Fibroblast of lung (primary cell): ENCODE data around the gene RABGAP1L. TPM values are rescaled to one million over a fixed set of nuclear protein-coding genes. Genes with fewer than 3 reads are reported as not detected.

Experiments
- DNase-seq, 2 donors: peaks; one replicate each; pipeline versions ENCODE4 v3.0.0 to v3.0.0-alpha.2; 2010; ENCODE audit warnings: low read depth in 2 of 2
- H2AFZ ChIP-seq: 2 replicates; pipeline ENCODE4 v1.5.1; 2012; ENCODE audit warnings: low read length, control low read depth, inconsistent platforms
- H3K27ac ChIP-seq: 2 replicates; pipeline ENCODE4 v1.5.1; 2011; ENCODE audit warnings: low read length, control low read depth; ENCODE audit not compliant: insufficient read depth
- H3K27me3 ChIP-seq: 2 replicates; pipeline ENCODE4 v1.5.1; 2011; ENCODE audit warnings: mild to moderate bottlenecking, low read length; ENCODE audit not compliant: control insufficient read depth, insufficient read depth
- H3K36me3 ChIP-seq: 2 replicates; pipeline ENCODE4 v1.5.1; 2011; ENCODE audit warnings: low read length; ENCODE audit not compliant: control insufficient read depth, insufficient read depth
- H3K4me1 ChIP-seq: 2 replicates; pipeline ENCODE4 v1.5.1; 2011; ENCODE audit warnings: low read length; ENCODE audit not compliant: control insufficient read depth, insufficient read depth; ENCODE audit errors: extremely low read depth
- H3K4me2 ChIP-seq: 2 replicates; pipeline ENCODE4 v1.5.1; 2011; ENCODE audit warnings: low read length, control low read depth; ENCODE audit not compliant: insufficient read depth; ENCODE audit errors: extremely low read depth
- H3K4me3 ChIP-seq, 4 experiments: fragments of 200-600 bp in 1 of 4; sonication (generic) in 1 of 4; replicated peaks in 1 of 4; 2 replicates each; pipeline ENCODE4 v1.5.1; 2011 to 2016; ENCODE audit warnings: low read length in 4 of 4, low read depth in 3 of 4, mild to moderate bottlenecking in 3 of 4, control low read depth in 2 of 4, inconsistent platforms in 1 of 4, mixed read lengths in 1 of 4; ENCODE audit not compliant: insufficient read depth in 1 of 4; ENCODE audit errors: control extremely low read depth in 1 of 4
- H3K79me2 ChIP-seq: 2 replicates; pipeline ENCODE4 v1.5.1; 2012; ENCODE audit warnings: mild to moderate bottlenecking, low read length, inconsistent platforms; ENCODE audit not compliant: control insufficient read depth, insufficient read depth
- H3K9ac ChIP-seq: 2 replicates; pipeline ENCODE4 v1.5.1; 2011; ENCODE audit warnings: mild to moderate bottlenecking, low read length, control low read depth; ENCODE audit not compliant: insufficient read depth
- H3K9me3 ChIP-seq: 2 replicates; pipeline ENCODE4 v1.5.1; 2012; ENCODE audit warnings: low read depth, low read length; ENCODE audit not compliant: control insufficient read depth, insufficient read depth
- H4K20me1 ChIP-seq: 2 replicates; pipeline ENCODE4 v1.5.1; 2011; ENCODE audit warnings: low read length; ENCODE audit not compliant: control insufficient read depth, insufficient read depth; ENCODE audit errors: extremely low read depth
- EZH2 ChIP-seq: IDR thresholded peaks from 2 replicates; pipeline ENCODE4 v1.5.1; 2012; ENCODE audit warnings: low read length, control low read depth, mild to moderate bottlenecking; ENCODE audit errors: missing control alignments
- polyA plus RNA-seq, 2 donors: library from polyadenylated mRNA; depleted of rRNA in 1 of 2; stranded (reverse) in 1 of 2; unstranded in 1 of 2; fragments of >200 nt; gene quantifications; 2 replicates each; pipeline ENCODE4 v1.2.1, GENCODE V29; 2011 to 2012; ENCODE audit warnings: missing spikeins in 1 of 2
- total RNA-seq: library from RNA; depleted of rRNA; stranded (reverse); fragments of >200 nt; gene quantifications from 2 replicates; pipeline ENCODE4 v1.2.1, GENCODE V29; 2014
- TF ChIP-seq, protein P1 (sequence below), 2 donors: IDR thresholded peaks in 1 of 2; conservative IDR thresholded peaks in 1 of 2; 1 replicate in 1 of 2; 2 replicates in 1 of 2; pipeline ENCODE4 v1.5.1; 2011 to 2012; ENCODE audit warnings: low read length in 2 of 2, control low read depth in 1 of 2, inconsistent platforms in 1 of 2, low read depth in 1 of 2, mild to moderate bottlenecking in 1 of 2

The RABGAP1L gene
- total and polyA plus RNA-seq, 2 donors (not counting 1 experiment from before 2014, with no cell fraction given): 33.8 to 36.5 TPM

DNA sequence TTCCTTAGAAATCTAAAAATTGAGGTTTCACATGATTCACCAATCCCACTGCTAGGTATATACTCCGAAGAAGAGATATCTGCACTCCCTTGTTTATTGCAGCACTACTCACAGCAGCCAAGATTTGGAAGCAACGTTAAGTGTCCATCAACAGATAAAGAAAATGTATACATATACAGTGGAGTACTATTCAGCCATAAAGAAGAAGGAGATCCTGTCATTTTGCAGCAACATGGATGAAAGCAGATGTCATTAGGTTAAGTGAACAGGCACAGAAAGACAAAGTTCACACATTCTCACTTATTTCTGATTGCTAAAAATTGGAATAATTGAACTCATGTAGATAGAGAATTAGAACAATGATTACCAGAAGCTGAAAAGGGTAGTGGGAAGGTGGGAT, 56.4 kb downstream of the RABGAP1L start:
- H3K79me2 ChIP-seq: no peaks in the 10 kb centered on the region
- no peak overlapping the region for H3K4me3 ChIP-seq
- H3K4me1 ChIP-seq: no peaks in the 10 kb centered on the region
- no peaks in the 10 kb centered on the region for H3K9me3 ChIP-seq
- no peak overlapping the region for H2AFZ ChIP-seq
- H3K4me2 ChIP-seq: no peak overlapping the region
- H4K20me1 ChIP-seq: no peaks in the 10 kb centered on the region
- DNase-seq: no peak
- no peak overlapping the region for H3K9ac ChIP-seq
- TF ChIP-seq EZH2: no peak
- TF ChIP-seq, protein P1, sequence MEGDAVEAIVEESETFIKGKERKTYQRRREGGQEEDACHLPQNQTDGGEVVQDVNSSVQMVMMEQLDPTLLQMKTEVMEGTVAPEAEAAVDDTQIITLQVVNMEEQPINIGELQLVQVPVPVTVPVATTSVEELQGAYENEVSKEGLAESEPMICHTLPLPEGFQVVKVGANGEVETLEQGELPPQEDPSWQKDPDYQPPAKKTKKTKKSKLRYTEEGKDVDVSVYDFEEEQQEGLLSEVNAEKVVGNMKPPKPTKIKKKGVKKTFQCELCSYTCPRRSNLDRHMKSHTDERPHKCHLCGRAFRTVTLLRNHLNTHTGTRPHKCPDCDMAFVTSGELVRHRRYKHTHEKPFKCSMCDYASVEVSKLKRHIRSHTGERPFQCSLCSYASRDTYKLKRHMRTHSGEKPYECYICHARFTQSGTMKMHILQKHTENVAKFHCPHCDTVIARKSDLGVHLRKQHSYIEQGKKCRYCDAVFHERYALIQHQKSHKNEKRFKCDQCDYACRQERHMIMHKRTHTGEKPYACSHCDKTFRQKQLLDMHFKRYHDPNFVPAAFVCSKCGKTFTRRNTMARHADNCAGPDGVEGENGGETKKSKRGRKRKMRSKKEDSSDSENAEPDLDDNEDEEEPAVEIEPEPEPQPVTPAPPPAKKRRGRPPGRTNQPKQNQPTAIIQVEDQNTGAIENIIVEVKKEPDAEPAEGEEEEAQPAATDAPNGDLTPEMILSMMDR (conservative IDR thresholded peaks at IDR 0.05 in 1 of 2, IDR thresholded peaks at IDR 0.05 in 1 of 2; ENCODE audit: low read depth in 1 of 2, low read length in 2 of 2): no peak
- H3K27me3 ChIP-seq: no peaks in the 10 kb centered on the region
- H3K36me3 ChIP-seq: no peaks in the 10 kb centered on the region
- H3K27ac ChIP-seq: no peak overlapping the region

DNA sequence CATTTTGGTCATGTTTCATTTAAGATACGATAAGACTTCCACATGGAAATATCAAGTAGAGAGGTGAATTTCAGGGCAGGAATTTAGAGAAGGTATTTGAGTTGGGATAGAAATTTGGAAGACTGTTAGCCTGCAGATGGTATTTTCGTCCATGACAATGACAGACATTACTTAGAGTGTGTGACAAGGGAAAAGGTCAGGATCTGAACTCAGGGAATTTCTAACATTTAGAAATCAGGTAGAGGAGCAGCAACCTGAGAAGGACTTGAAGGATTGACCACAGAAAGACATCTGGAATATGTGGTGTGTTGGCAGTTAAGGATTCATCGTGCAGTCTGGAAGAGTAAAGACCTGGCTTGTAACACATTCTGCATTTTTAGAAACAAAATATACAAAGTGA, 57.9 kb downstream of the RABGAP1L start:
- Histone ChIP-seq H2AFZ (no peak overlapping the region), H3K27me3 (no peaks in the 10 kb centered on the region), H3K36me3 (no peaks in the 10 kb centered on the region), H3K27ac (no peak overlapping the region), H3K4me1 (no peaks in the 10 kb centered on the region), H3K9me3 (no peaks in the 10 kb centered on the region), H3K79me2 (no peaks in the 10 kb centered on the region), H3K4me2 (no peak overlapping the region), H4K20me1 (no peaks in the 10 kb centered on the region), H3K9ac (no peak overlapping the region), H3K4me3 (no peak overlapping the region)
- TF ChIP-seq, protein P1 (conservative IDR thresholded peaks at IDR 0.05 in 1 of 2, IDR thresholded peaks at IDR 0.05 in 1 of 2; ENCODE audit: low read depth in 1 of 2, low read length in 2 of 2): no peak
- TF ChIP-seq EZH2: no peak
- peak in 1 of 2 donors; percentile 23 for DNase-seq

DNA sequence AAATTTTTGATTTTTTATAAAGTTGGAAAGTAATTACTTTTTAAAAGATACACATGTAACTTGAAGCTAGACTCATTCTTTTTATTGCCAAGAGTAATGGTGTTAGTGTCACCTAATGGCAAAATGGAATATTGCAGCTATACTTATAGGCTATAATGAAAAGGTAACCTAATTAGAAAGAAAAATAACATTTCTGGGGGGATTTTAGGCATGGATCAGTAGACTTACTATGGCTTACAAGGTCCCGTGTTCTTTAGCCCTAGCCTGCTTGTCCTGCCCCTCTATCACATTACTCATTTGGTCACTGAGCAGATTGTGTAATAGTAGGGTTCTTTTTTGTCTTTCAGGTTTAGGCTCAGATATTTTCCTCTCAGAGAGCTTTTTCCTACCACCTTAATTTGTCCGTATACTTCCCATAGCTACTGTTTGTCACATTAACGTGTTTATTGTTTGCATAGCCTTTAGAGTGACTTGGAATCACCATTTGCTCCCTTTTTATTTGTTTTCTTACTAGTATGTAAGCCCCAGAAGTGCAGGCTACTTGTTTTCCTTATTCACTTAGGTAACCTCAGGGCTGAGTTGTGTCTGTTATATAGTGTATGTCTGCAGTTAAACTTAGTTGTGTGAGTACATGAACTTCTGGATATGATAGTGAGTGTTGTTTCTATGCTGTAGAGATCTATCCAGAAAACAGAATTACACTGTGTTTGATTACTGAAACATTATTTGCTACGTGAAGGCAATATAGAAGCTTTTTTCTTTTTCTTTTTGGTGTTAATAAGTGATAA, 58.7 kb downstream of the RABGAP1L start:
- no peaks in the 10 kb centered on the region for H3K79me2 ChIP-seq
- H3K4me3 ChIP-seq: no peak overlapping the region
- no peak overlapping the region for H3K27ac ChIP-seq
- H3K9me3 ChIP-seq: no peaks in the 10 kb centered on the region
- H4K20me1 ChIP-seq: no peaks in the 10 kb centered on the region
- no peak overlapping the region for H3K4me2 ChIP-seq
- peak; percentile 31 to 64 for DNase-seq
- TF ChIP-seq EZH2: no peak
- TF ChIP-seq, protein P1 (conservative IDR thresholded peaks at IDR 0.05 in 1 of 2, IDR thresholded peaks at IDR 0.05 in 1 of 2; ENCODE audit: low read depth in 1 of 2, low read length in 2 of 2): peak; percentile 29 to 64
- H3K4me1 ChIP-seq: no peaks in the 10 kb centered on the region
- H3K9ac ChIP-seq: no peak overlapping the region
- H3K27me3 ChIP-seq: no peaks in the 10 kb centered on the region
- H3K36me3 ChIP-seq: no peaks in the 10 kb centered on the region
- H2AFZ ChIP-seq: no peak overlapping the region
